Kidney (tissue), 14 donors: ENCODE data around the gene ADGRF4. TPM values are rescaled to one million over a fixed set of nuclear protein-coding genes. Genes with fewer than 3 reads are reported as not detected.

Source experiments
- DNase-seq, 5 donors: peaks; one replicate each; pipeline ENCODE4 v3.0.0-alpha.2; 2013 to 2020
- FAIRE-seq: peaks from 2 replicates; lab custom pipeline; 2012; peaks lifted over from hg19 to GRCh38; lab: Jason Lieb, UNC
- H3K27ac ChIP-seq, 2 donors: one replicate each; pipeline ENCODE4 v1.7.0; 2013; ENCODE audit warnings: low read depth in 2 of 2, low read length in 2 of 2, inconsistent platforms in 1 of 2
- H3K27me3 ChIP-seq: one replicate; pipeline ENCODE4 v1.7.1; 2013; ENCODE audit warnings: low read length, inconsistent platforms; ENCODE audit not compliant: control insufficient read depth, insufficient read depth
- H3K36me3 ChIP-seq, 3 donors: one replicate each; pipeline versions ENCODE4 v1.7.0 to v1.7.1; 2013; ENCODE audit warnings: low read length in 3 of 3, control low read depth in 1 of 3, inconsistent platforms in 1 of 3; ENCODE audit not compliant: insufficient read depth in 3 of 3, control insufficient read depth in 2 of 3
- H3K4me1 ChIP-seq, 3 donors: one replicate each; pipeline versions ENCODE4 v1.7.0 to v1.7.1; 2013; ENCODE audit warnings: low read length in 3 of 3, inconsistent platforms in 1 of 3, low read depth in 1 of 3; ENCODE audit not compliant: control insufficient read depth in 2 of 3, insufficient read depth in 2 of 3
- H3K4me3 ChIP-seq, 3 donors: one replicate each; pipeline versions ENCODE4 v1.7.0 to v1.8.1; 2013; ENCODE audit warnings: low read length in 3 of 3, control low read depth in 1 of 3, inconsistent platforms in 1 of 3
- H3K9ac ChIP-seq, 3 donors: one replicate each; pipeline versions ENCODE4 v1.7.0 to v1.7.1; 2013; ENCODE audit warnings: low read length in 3 of 3, control low read depth in 1 of 3, inconsistent platforms in 1 of 3
- H3K9me3 ChIP-seq, 3 donors: one replicate each; pipeline versions ENCODE4 v1.7.0 to v1.7.1; 2013; ENCODE audit warnings: low read length in 3 of 3, control low read depth in 1 of 3, inconsistent platforms in 1 of 3; ENCODE audit not compliant: control insufficient read depth in 2 of 3, insufficient read depth in 1 of 3
- intact Hi-C: fragments of 100-400 bp; cut with DNase I; formaldehyde crosslinking; loops from one replicate; pipeline ENCODE4 v1.11.1; 2022
- polyA plus RNA-seq: library from polyadenylated mRNA; stranded (reverse); fragments of 350-450 nt; fragmentation: Illumina TruSeq; extraction: RNeasy Lipid Tissue Mini Kit (QIAGEN cat#74804); gene quantifications from one replicate; pipeline ENCODE4 v1.2.3, GENCODE V29; 2014; ENCODE audit warnings: low read depth, low replicate concordance; ENCODE audit not compliant: insufficient read depth
- total RNA-seq: library from RNA; stranded (reverse); fragmentation: NEBNext Ultra II Directional; extraction: Animal tissue kit (Norgen Biotek cat#: 25700); gene quantifications from one replicate; pipeline ENCODE4 v1.2.1, GENCODE V29; 2021
- TF ChIP-seq, protein P1 (sequence below): IDR thresholded peaks from 3 replicates; pipeline ENCODE4 v1.5.1; 2012; ENCODE audit warnings: mild to moderate bottlenecking, moderate library complexity, borderline replicate concordance; ENCODE audit not compliant: insufficient read depth; ENCODE audit errors: extremely low read depth
- donor health status: control.
- donor health status: control.
- donor health status: control.
- donor health status: control.
- donor health status: control.
- donor health status: DM: yes; HTN: yes; CAD: no.
- donor health status: Normal renal cell carcinoma (clear cell type).

The ADGRF4 gene
- total and polyA plus RNA-seq, 2 donors from 2014 or later, result not detected

DNA sequence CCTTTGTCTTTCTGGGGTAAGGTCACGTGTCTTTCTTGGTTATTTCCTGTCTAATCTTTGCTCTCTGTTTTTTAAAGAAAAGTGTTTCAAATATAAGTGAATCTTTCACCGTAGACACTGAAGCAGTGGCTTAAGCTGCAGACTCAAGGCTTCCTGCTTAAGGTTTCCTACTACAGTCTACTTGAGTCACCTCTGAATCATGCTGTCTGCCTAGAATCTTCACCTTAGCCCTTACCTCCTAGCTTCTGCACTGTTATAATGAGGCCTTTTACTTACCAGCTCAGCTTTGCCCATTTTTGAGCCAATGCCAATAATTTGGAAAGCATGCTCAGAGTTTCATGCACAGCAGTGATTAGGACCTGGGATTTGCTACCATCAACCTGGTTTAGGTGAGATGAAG lies 30.6 kb downstream of the ADGRF4 start:
- no peak overlapping the region for H3K4me3 ChIP-seq
- FAIRE-seq, result no peak
- no peaks in the 10 kb centered on the region for H3K9me3 ChIP-seq
- no peak overlapping the region for H3K9ac ChIP-seq
- H3K27ac ChIP-seq, result no peak overlapping the region
- H3K4me1 ChIP-seq, result no peaks in the 10 kb centered on the region
- H3K27me3 ChIP-seq, result no peaks in the 10 kb centered on the region
- TF ChIP-seq, protein P1, sequence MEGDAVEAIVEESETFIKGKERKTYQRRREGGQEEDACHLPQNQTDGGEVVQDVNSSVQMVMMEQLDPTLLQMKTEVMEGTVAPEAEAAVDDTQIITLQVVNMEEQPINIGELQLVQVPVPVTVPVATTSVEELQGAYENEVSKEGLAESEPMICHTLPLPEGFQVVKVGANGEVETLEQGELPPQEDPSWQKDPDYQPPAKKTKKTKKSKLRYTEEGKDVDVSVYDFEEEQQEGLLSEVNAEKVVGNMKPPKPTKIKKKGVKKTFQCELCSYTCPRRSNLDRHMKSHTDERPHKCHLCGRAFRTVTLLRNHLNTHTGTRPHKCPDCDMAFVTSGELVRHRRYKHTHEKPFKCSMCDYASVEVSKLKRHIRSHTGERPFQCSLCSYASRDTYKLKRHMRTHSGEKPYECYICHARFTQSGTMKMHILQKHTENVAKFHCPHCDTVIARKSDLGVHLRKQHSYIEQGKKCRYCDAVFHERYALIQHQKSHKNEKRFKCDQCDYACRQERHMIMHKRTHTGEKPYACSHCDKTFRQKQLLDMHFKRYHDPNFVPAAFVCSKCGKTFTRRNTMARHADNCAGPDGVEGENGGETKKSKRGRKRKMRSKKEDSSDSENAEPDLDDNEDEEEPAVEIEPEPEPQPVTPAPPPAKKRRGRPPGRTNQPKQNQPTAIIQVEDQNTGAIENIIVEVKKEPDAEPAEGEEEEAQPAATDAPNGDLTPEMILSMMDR, result no peak
- DNase-seq, result no peak
- intact Hi-C loops, result no loop called here
- no peaks in the 10 kb centered on the region for H3K36me3 ChIP-seq

DNA sequence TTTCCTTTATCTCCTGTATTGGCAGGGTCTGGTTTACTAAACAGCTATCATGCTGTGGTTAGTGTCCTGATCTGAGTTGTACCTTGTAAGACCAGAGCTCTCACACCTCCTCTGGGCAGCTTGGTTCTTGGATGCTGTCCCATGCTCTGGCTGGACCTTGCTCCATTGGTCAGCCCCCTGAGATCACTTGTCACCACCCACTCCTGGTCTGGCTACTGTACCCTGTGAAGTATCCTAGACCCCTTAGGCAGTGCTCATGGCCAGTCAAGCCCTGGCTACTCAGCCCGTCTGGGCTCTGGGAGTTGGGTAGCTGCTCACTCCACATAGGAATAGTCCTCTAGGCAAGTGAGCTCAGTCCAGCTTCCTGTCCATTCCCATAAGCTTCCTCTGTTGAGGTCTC lies 31.1 kb downstream of the ADGRF4 start:
- intact Hi-C loops, result no loop called here

DNA sequence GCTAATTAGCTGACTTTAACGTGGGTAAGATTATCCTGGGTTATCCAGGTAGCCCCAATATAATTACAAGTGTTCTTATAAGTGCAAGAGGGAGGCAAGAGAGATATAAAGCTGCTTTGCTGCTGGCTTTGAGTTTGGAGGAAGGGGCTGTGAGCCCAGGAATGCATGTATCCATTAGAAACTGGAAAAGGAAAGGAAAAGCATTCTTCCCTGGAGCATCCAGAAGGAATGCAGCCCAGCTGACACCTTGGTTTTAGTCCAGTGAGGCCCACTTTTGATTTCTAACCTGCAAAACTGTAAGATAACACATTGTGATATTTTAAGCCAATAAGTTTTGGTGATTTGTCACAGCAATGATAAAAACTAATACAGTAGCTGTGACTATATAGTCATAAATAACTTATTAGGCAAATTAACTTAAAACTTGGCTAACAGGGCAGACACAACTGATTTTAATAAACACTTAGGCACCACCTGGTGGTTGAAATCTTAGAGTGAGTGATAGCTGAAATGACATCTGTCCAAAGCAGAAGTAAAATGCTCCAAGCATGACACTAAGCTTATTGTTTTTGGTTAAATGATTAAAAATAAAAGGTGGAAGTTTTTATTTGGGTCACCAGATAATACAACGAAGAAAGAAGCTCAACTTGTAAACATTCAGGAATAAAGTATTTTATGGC lies 35.6 kb downstream of the ADGRF4 start:
- Histone ChIP-seq H3K4me3 (no peak overlapping the region), H3K9me3 (no peaks in the 10 kb centered on the region), H3K27ac (no peak overlapping the region), H3K4me1 (no peaks in the 10 kb centered on the region), H3K27me3 (no peaks in the 10 kb centered on the region), H3K9ac (no peak overlapping the region), H3K36me3 (no peaks in the 10 kb centered on the region)
- peak; percentile 50 for FAIRE-seq
- intact Hi-C loops, result no loop called here
- TF ChIP-seq, protein P1, result peak; percentile 55
- DNase-seq, result peak in 2 of 5 donors; percentile 9 to 34

More for the DNA sequence above, 31.1 kb downstream of the ADGRF4 start:
- Histone ChIP-seq H3K9me3 (no peaks in the 10 kb centered on the region), H3K27ac (no peak overlapping the region), H3K27me3 (no peaks in the 10 kb centered on the region), H3K9ac (no peak overlapping the region), H3K4me3 (no peak overlapping the region), H3K36me3 (no peaks in the 10 kb centered on the region), H3K4me1 (no peaks in the 10 kb centered on the region)
- no peak for DNase-seq
- TF ChIP-seq, protein P1, result no peak
- FAIRE-seq, result no peak
